Measurements from ENCODE around the gene SCCPDH. TPM values are rescaled to one million over a fixed set of nuclear protein-coding genes. Genes with fewer than 3 reads are reported as not detected.

The SCCPDH gene
- total RNA-seq, 4 donors from 2014 or later = 0.95 to 8.2 (median 3.8) TPM

GRCh38 chr1:246785494-246786111 is 61.4 kb downstream of the SCCPDH start:
- peaks cover 0 to 19% (median 0%) of the 10 kb centered on the region in 4 donors for H3K27me3 ChIP-seq
- no peak overlapping the region for H3K4me3 ChIP-seq
- no peak overlapping the region for H3K27ac ChIP-seq
- H3K9me3 ChIP-seq = no peaks in the 10 kb centered on the region
- DNase-seq = peak; percentile 11
- peaks cover 5 to 17% (median 6%) of the 10 kb centered on the region in 3 donors for H3K4me1 ChIP-seq
- 76 to 80% methylated on average over 17 of the region's 18 CpGs for WGBS, 2 donors
- no peak for TF ChIP-seq CTCF (IDR thresholded peaks at IDR 0.05)
- TF ChIP-seq POLR2A (IDR thresholded peaks at IDR 0.05) = no peak
- H3K36me3 ChIP-seq = no peaks in the 10 kb centered on the region
- intact Hi-C loops (cut with DNase I) = no loop called here

GRCh38 chr1:246786606-246787238 is 62.5 kb downstream of the SCCPDH start:
- intact Hi-C loops (cut with DNase I) = no loop called here
- H3K36me3 ChIP-seq = no peaks in the 10 kb centered on the region
- WGBS, 2 donors = 82 to 86% methylated on average over 16 to 18 of the region's 19 CpGs
- no peak for DNase-seq
- H3K27me3 ChIP-seq = peaks cover 0 to 30% (median 0%) of the 10 kb centered on the region in 4 donors
- peaks cover 5 to 17% (median 6%) of the 10 kb centered on the region in 3 donors for H3K4me1 ChIP-seq
- no peak for TF ChIP-seq POLR2A (IDR thresholded peaks at IDR 0.05)
- no peak for TF ChIP-seq CTCF (IDR thresholded peaks at IDR 0.05)
- no peaks in the 10 kb centered on the region for H3K9me3 ChIP-seq
- no peak overlapping the region for H3K27ac ChIP-seq
- H3K4me3 ChIP-seq = no peak overlapping the region

GRCh38 chr1:246787781-246788513 is 63.7 kb downstream of the SCCPDH start:
- TF ChIP-seq POLR2A (IDR thresholded peaks at IDR 0.05) = no peak
- H3K36me3 ChIP-seq = no peaks in the 10 kb centered on the region
- 92 to 94% methylated on average over 10 to 11 of the region's 12 CpGs for WGBS, 2 donors
- H3K27me3 ChIP-seq = peaks cover 0 to 36% (median 0%) of the 10 kb centered on the region in 4 donors
- intact Hi-C loops (cut with DNase I) = no loop called here
- no peak for DNase-seq
- no peak overlapping the region for H3K4me3 ChIP-seq
- peaks cover 5 to 12% (median 6%) of the 10 kb centered on the region in 3 donors for H3K4me1 ChIP-seq
- no peak overlapping the region for H3K27ac ChIP-seq
- H3K9me3 ChIP-seq = no peaks in the 10 kb centered on the region

GRCh38 chr1:246788895-246789338 is 64.7 kb downstream of the SCCPDH start:
- TF ChIP-seq POLR2A (IDR thresholded peaks at IDR 0.05) (no peak), CTCF (IDR thresholded peaks at IDR 0.05) (no peak)
- Histone ChIP-seq H3K4me1 (peaks cover 5 to 18% (median 6%) of the 10 kb centered on the region in 3 donors), H3K4me3 (peak overlapping the region in 3 of 4 donors; percentile 35 to 61 (median 42)), H3K9me3 (no peaks in the 10 kb centered on the region), H3K36me3 (no peaks in the 10 kb centered on the region), H3K27me3 (peaks cover 0 to 44% (median 0%) of the 10 kb centered on the region in 4 donors), H3K27ac (no peak overlapping the region)
- DNase-seq = no peak
- WGBS, 2 donors = 6 to 19% methylated on average over 7 to 10 of the region's 37 CpGs
- intact Hi-C loops (cut with DNase I) = no loop called here

GRCh38 chr1:246789454-246790339 is 65.5 kb downstream of the SCCPDH start:
- intact Hi-C loops (cut with DNase I) = no loop called here
- Histone ChIP-seq H3K4me3 (no peak overlapping the region), H3K4me1 (peaks cover 6 to 25% (median 10%) of the 10 kb centered on the region in 3 donors), H3K36me3 (no peaks in the 10 kb centered on the region), H3K27me3 (peaks cover 0 to 52% (median 0%) of the 10 kb centered on the region in 4 donors), H3K27ac (no peak overlapping the region), H3K9me3 (no peaks in the 10 kb centered on the region)
- 78 to 79% methylated on average over 10 to 11 of the region's 25 CpGs for WGBS, 2 donors
- no peak for DNase-seq
- TF ChIP-seq POLR2A (IDR thresholded peaks at IDR 0.05) = no peak
- TF ChIP-seq CTCF (IDR thresholded peaks at IDR 0.05) = no peak
